Endothelial cell of umbilical vein (primary cell): ENCODE data around the gene TMEFF2. TPM values are rescaled to one million over a fixed set of nuclear protein-coding genes. Genes with fewer than 3 reads are reported as not detected.

Experiments
- BruUV-seq: library from RNA; stranded (reverse); fragments of 400-500 nt; replicated peaks from 2 replicates; lab custom pipeline; 2021; lab: Mats Ljungman, UMichigan
- CTCF ChIA-PET: fragments of 300-600, 350-600 bp; sonication (Branson Sonifier 250); formaldehyde crosslinking; loops from one replicate; lab custom pipeline; 2021; ENCODE audit warnings: antibody characterized with exemption, inconsistent platforms; lab: Charles Lee
- POLR2A ChIA-PET: fragments of 300-600, 350-600 bp; sonication (Branson Sonifier 250); formaldehyde crosslinking; loops from one replicate; lab custom pipeline; 2021; ENCODE audit warnings: antibody characterized with exemption, inconsistent platforms; lab: Charles Lee
- DNase-seq: peaks from one replicate; pipeline ENCODE4 v3.0.0-alpha.2; 2011; ENCODE audit warnings: low read depth, low spot score
- FAIRE-seq: peaks from 2 replicates; lab custom pipeline; 2011; peaks lifted over from hg19 to GRCh38; lab: Jason Lieb, UNC
- H2AFZ ChIP-seq: 2 replicates; pipeline ENCODE4 v1.6.0; 2012; ENCODE audit warnings: low read depth, low read length, control low read depth, inconsistent platforms
- H3K27ac ChIP-seq: 2 replicates; pipeline ENCODE4 v1.5.1; 2011; ENCODE audit warnings: low read depth, mild to moderate bottlenecking, control low read depth, low read length, moderate library complexity; ENCODE audit not compliant: insufficient read depth
- H3K27me3 ChIP-seq, 2 experiments: 2 replicates each; pipeline versions ENCODE4 v1.6.0 to v1.6.1; 2011; ENCODE audit warnings: low read length in 2 of 2, mixed read lengths in 1 of 2; ENCODE audit not compliant: control insufficient read depth in 2 of 2, insufficient read depth in 2 of 2
- H3K36me3 ChIP-seq, 2 experiments: 2 replicates in 1 of 2; 3 replicates in 1 of 2; pipeline ENCODE4 v1.5.1; 2011; ENCODE audit warnings: low read length in 2 of 2, mild to moderate bottlenecking in 1 of 2, moderate library complexity in 1 of 2; ENCODE audit not compliant: control insufficient read depth in 2 of 2, insufficient read depth in 2 of 2; ENCODE audit errors: extremely low read depth in 1 of 2
- H3K4me1 ChIP-seq: 3 replicates; pipeline ENCODE4 v1.5.1; 2011; ENCODE audit warnings: mild to moderate bottlenecking, low read length; ENCODE audit not compliant: control insufficient read depth, insufficient read depth; ENCODE audit errors: extremely low read depth
- H3K4me2 ChIP-seq: 2 replicates; pipeline ENCODE4 v1.6.1; 2011; ENCODE audit warnings: low read length, control low read depth, mixed read lengths; ENCODE audit not compliant: insufficient read depth
- H3K4me3 ChIP-seq, 3 experiments: fragments of 200-600 bp in 1 of 3; sonication (generic), shearing (Covaris generic) in 1 of 3; replicated peaks in 1 of 3; 2 replicates each; pipeline ENCODE4 v1.5.1; 2011 to 2016; ENCODE audit warnings: control low read depth in 3 of 3, low read length in 3 of 3, mild to moderate bottlenecking in 2 of 3, inconsistent platforms in 1 of 3, low read depth in 1 of 3, moderate library complexity in 1 of 3; ENCODE audit not compliant: insufficient read depth in 1 of 3
- H3K79me2 ChIP-seq: 2 replicates; pipeline ENCODE4 v1.6.0; 2012; ENCODE audit warnings: low read length, inconsistent platforms; ENCODE audit not compliant: control insufficient read depth, insufficient read depth
- H3K9ac ChIP-seq: replicated peaks from 2 replicates; pipeline ENCODE3; 2011; ENCODE audit warnings: low read length, control low read depth; ENCODE audit not compliant: insufficient read depth; ENCODE audit errors: extremely low read depth
- H3K9me1 ChIP-seq: replicated peaks from 3 replicates; pipeline ENCODE4 v1.6.0; 2011; ENCODE audit warnings: mild to moderate bottlenecking, low read length; ENCODE audit not compliant: control insufficient read depth, insufficient read depth; ENCODE audit errors: extremely low read depth
- H3K9me3 ChIP-seq: replicated peaks from 2 replicates; pipeline ENCODE4 v1.5.1; 2012; ENCODE audit warnings: low read length, inconsistent platforms; ENCODE audit not compliant: control insufficient read depth, insufficient read depth
- H4K20me1 ChIP-seq: replicated peaks from 2 replicates; pipeline ENCODE3; 2011; ENCODE audit warnings: mild to moderate bottlenecking, low read length; ENCODE audit not compliant: control insufficient read depth, insufficient read depth; ENCODE audit errors: extremely low read depth
- CTCF ChIP-seq, 2 donors: IDR thresholded peaks; 1 replicate in 1 of 2; 2 replicates in 1 of 2; pipeline ENCODE4 v1.5.1; 2011; ENCODE audit warnings: low read length in 2 of 2, mild to moderate bottlenecking in 2 of 2, moderate library complexity in 2 of 2, control low read depth in 1 of 2, inconsistent platforms in 1 of 2, low read depth in 1 of 2; ENCODE audit not compliant: insufficient read depth in 1 of 2; ENCODE audit errors: extremely low read depth in 1 of 2
- EZH2 ChIP-seq: IDR thresholded peaks from 2 replicates; pipeline ENCODE4 v1.6.1; 2012; ENCODE audit warnings: borderline replicate concordance, low read depth, mild to moderate bottlenecking, moderate library complexity, low read length, inconsistent platforms; ENCODE audit not compliant: severe bottlenecking
- FOS ChIP-seq: IDR thresholded peaks from 2 replicates; pipeline ENCODE4 v1.6.1; 2011; ENCODE audit warnings: mild to moderate bottlenecking, low read length, moderate library complexity, borderline replicate concordance; ENCODE audit not compliant: insufficient read depth
- GATA2 ChIP-seq: IDR thresholded peaks from 2 replicates; pipeline ENCODE4 v1.7.0; 2011; ENCODE audit warnings: low read depth, mild to moderate bottlenecking, moderate library complexity, mixed read lengths, low read length; ENCODE audit not compliant: insufficient read length, insufficient read depth
- JUN ChIP-seq: IDR thresholded peaks from 2 replicates; pipeline ENCODE4 v1.6.1; 2011; ENCODE audit warnings: borderline replicate concordance, low read depth; ENCODE audit not compliant: insufficient read length, insufficient read depth
- MAX ChIP-seq: IDR thresholded peaks from 2 replicates; pipeline ENCODE4 v1.6.1; 2011; ENCODE audit not compliant: insufficient read depth, insufficient read length
- MYC ChIP-seq: IDR thresholded peaks from one replicate; pipeline ENCODE4 v1.6.1; 2011; ENCODE audit warnings: mild to moderate bottlenecking, low read depth, low read length
- POLR2A ChIP-seq: IDR thresholded peaks from 2 replicates; pipeline ENCODE4 v1.6.1; 2012; ENCODE audit warnings: low read depth, mild to moderate bottlenecking, control low read depth, low read length
- POLR2AphosphoS5 ChIP-seq: IDR thresholded peaks from 2 replicates; pipeline ENCODE4 v1.6.1; 2012; ENCODE audit warnings: low read depth, mild to moderate bottlenecking, control low read depth, low read length, moderate library complexity; ENCODE audit not compliant: insufficient read depth
- dilution Hi-C: fragments of 300-500 bp; cut with MboI; formaldehyde crosslinking; loops from one replicate; pipeline ENCODE4 v1.15.0; 2019; ENCODE audit warnings: low sequenced_read_pairs; ENCODE audit not compliant: extremely low pct_ligation_motif_present
- intact Hi-C: fragments of 100-400 bp; cut with micrococcal nuclease; formaldehyde crosslinking; loops from one replicate; pipeline ENCODE4 v1.10.0; 2022
- polyA plus RNA-seq, 4 experiments: library from polyadenylated mRNA; depleted of rRNA in 3 of 4; stranded (reverse) in 3 of 4; unstranded in 1 of 4; fragments of >200 nt; gene quantifications; 2 replicates each; pipeline versions ENCODE4 v1.2.1 to v1.2.3, GENCODE V29; 2011 to 2012; ENCODE audit warnings: missing spikeins in 1 of 4
- total RNA-seq: library from RNA; stranded (reverse); gene quantifications from 2 replicates; pipeline ENCODE4 v1.2.3, GENCODE V29; 2021

Gene TMEFF2
- total and polyA plus RNA-seq, 2 donors (not counting 3 experiments of a cell fraction or from before 2014, with no cell fraction given): 0.18 to 0.20 TPM

GRCh38 chr2:192236136-192236535 is 41.4 kb upstream of the TMEFF2 start:
- Histone ChIP-seq H3K36me3 (no peaks in the 10 kb centered on the region), H3K79me2 (no peaks in the 10 kb centered on the region), H3K9me1 (no peaks in the 10 kb centered on the region), H3K4me1 (no peaks in the 10 kb centered on the region), H3K27me3 (no peaks in the 10 kb centered on the region), H3K9me3 (no peaks in the 10 kb centered on the region), H3K4me3 (no peak overlapping the region), H3K27ac (no peak overlapping the region), H4K20me1 (no peaks in the 10 kb centered on the region), H2AFZ (no peak overlapping the region), H3K4me2 (no peak overlapping the region), H3K9ac (no peak overlapping the region)
- no peak for FAIRE-seq
- ChIA-PET CTCF (no interaction called here), POLR2A (no interaction called here)
- DNase-seq: no peak
- TF ChIP-seq MYC (no peak), MAX (no peak), JUN (no peak), CTCF (IDR thresholded peaks at IDR 0.05; ENCODE audit: extremely low read depth in 1 of 2, insufficient read depth in 1 of 2, low read depth in 1 of 2, low read length in 2 of 2) (no peak), POLR2A (no peak), POLR2AphosphoS5 (no peak), GATA2 (no peak), EZH2 (no peak), FOS (no peak)
- intact Hi-C loops (no loop called here), dilution Hi-C loops (no loop called here)
- no TSS peak for BruUV-seq
